Natural killer cell (primary cell): ENCODE data around the gene CRYGD. TPM values are rescaled to one million over a fixed set of nuclear protein-coding genes. Genes with fewer than 3 reads are reported as not detected.
A peak's percentile ranks its signal among the peaks of the same experiment; 100 is the strongest.
"Not testable (repeated sequence)": the region's sequence is repeated elsewhere in the genome, so short reads cannot be mapped to it uniquely, and the experiment has no call there.

Experiments used
- ATAC-seq, 3 donors: fragments of 150-1000 bp in 2 of 3; fragments of 200-7000 bp in 1 of 3; cut with Tn5 transposase; 1 replicate in 1 of 3; 2 replicates in 2 of 3; pipeline ENCODE4 v1.10.0; 2021; ENCODE audit warnings: mild to moderate bottlenecking in 2 of 3, moderate library complexity in 2 of 3
- DNase-seq, 2 donors: peaks; one replicate each; pipeline versions ENCODE4 v3.0.0 to v3.0.0-alpha.2; 2013 to 2021; ENCODE audit warnings: mixed read lengths in 1 of 2
- H3K27ac ChIP-seq: one replicate; pipeline ENCODE4 v1.5.1; 2013; ENCODE audit warnings: mild to moderate bottlenecking, low read length
- H3K27me3 ChIP-seq: one replicate; pipeline ENCODE4 v1.6.1; 2013; ENCODE audit warnings: low read length; ENCODE audit not compliant: control insufficient read depth, insufficient read depth
- H3K36me3 ChIP-seq: one replicate; pipeline ENCODE4 v1.6.1; 2013; ENCODE audit warnings: low read length; ENCODE audit not compliant: control insufficient read depth, insufficient read depth
- H3K4me1 ChIP-seq: one replicate; pipeline ENCODE4 v1.6.1; 2013; ENCODE audit warnings: low read length; ENCODE audit not compliant: control insufficient read depth, insufficient read depth
- H3K4me3 ChIP-seq: one replicate; pipeline ENCODE4 v1.5.1; 2013; ENCODE audit warnings: low read length
- H3K9me3 ChIP-seq: one replicate; pipeline ENCODE4 v1.6.1; 2013; ENCODE audit warnings: low read length; ENCODE audit not compliant: control insufficient read depth, insufficient read depth
- H3K27ac Mint-ChIP-seq, 2 donors: one replicate each; pipeline ENCODE4 v1.8.0; 2022; ENCODE audit warnings: mild to moderate bottlenecking in 2 of 2, mixed read lengths in 2 of 2, moderate library complexity in 1 of 2
- H3K27me3 Mint-ChIP-seq, 2 donors: one replicate each; pipeline ENCODE4 v1.8.0; 2022; ENCODE audit warnings: low read depth in 2 of 2, mixed read lengths in 2 of 2
- H3K36me3 Mint-ChIP-seq: one replicate; pipeline ENCODE4 v1.8.0; 2022; ENCODE audit warnings: mixed read lengths
- H3K4me1 Mint-ChIP-seq, 2 donors: one replicate each; pipeline ENCODE4 v1.8.0; 2022; ENCODE audit warnings: mixed read lengths in 2 of 2
- H3K4me3 Mint-ChIP-seq: one replicate; pipeline ENCODE4 v1.8.0; 2022; ENCODE audit warnings: mild to moderate bottlenecking, moderate library complexity, mixed read lengths
- H3K9me3 Mint-ChIP-seq, 2 donors: one replicate each; pipeline ENCODE4 v1.8.0; 2022; ENCODE audit warnings: mixed read lengths in 2 of 2
- WGBS: methylation state at CpG from one replicate; pipeline ENCODE4 v1.1.7; 2013; ENCODE audit warnings: missing lambda C conversion rate; ENCODE audit not compliant: insufficient coverage; 5-methylcytosine and 5-hydroxymethylcytosine counted together
- intact Hi-C: fragments of 100-400 bp; cut with micrococcal nuclease; formaldehyde crosslinking; loops from one replicate; pipeline ENCODE4 v1.14.2; 2022
- total RNA-seq, 4 donors: library from RNA; stranded (reverse); fragments of 120-200 nt in 1 of 4; gene quantifications; one replicate each; pipeline versions ENCODE4 v1.2.3 to v1.2.4, GENCODE V29; 2013 to 2022
- TF ChIP-seq, protein P1 (sequence below): fragments of 200-600 bp; IDR thresholded peaks from one replicate; pipeline ENCODE4 v1.8.0; 2022; ENCODE audit warnings: antibody characterized with exemption

Gene CRYGD
- total RNA-seq, 3 donors from 2014 or later (not counting 1 experiment from before 2014, with no cell fraction given), result not detected

GRCh38 chr2:208099682-208100470 lies 24.4 kb downstream of the CRYGD start:
- DNase-seq, result no peak
- Mint-ChIP-seq H3K27me3 (peaks cover 0 to 3% of the 10 kb centered on the region in 2 donors), H3K27ac (peak overlapping the region; percentile 50 to 58), H3K4me1 (peaks cover 19 to 24% of the 10 kb centered on the region in 2 donors), H3K9me3 (no peaks in the 10 kb centered on the region), H3K36me3 (no peaks in the 10 kb centered on the region), H3K4me3 (peak overlapping the region; percentile 77)
- 66% methylated on average over 11 of the region's 13 CpGs for WGBS
- intact Hi-C loops, result no loop called here
- Histone ChIP-seq H3K4me1 (peaks cover 14% of the 10 kb centered on the region), H3K27ac (no peak overlapping the region), H3K36me3 (no peaks in the 10 kb centered on the region), H3K4me3 (no peak overlapping the region), H3K27me3 (no peaks in the 10 kb centered on the region), H3K9me3 (no peaks in the 10 kb centered on the region)
- ATAC-seq, result peak in 2 of 3 donors; percentile 16 to 36
- TF ChIP-seq, protein P1, sequence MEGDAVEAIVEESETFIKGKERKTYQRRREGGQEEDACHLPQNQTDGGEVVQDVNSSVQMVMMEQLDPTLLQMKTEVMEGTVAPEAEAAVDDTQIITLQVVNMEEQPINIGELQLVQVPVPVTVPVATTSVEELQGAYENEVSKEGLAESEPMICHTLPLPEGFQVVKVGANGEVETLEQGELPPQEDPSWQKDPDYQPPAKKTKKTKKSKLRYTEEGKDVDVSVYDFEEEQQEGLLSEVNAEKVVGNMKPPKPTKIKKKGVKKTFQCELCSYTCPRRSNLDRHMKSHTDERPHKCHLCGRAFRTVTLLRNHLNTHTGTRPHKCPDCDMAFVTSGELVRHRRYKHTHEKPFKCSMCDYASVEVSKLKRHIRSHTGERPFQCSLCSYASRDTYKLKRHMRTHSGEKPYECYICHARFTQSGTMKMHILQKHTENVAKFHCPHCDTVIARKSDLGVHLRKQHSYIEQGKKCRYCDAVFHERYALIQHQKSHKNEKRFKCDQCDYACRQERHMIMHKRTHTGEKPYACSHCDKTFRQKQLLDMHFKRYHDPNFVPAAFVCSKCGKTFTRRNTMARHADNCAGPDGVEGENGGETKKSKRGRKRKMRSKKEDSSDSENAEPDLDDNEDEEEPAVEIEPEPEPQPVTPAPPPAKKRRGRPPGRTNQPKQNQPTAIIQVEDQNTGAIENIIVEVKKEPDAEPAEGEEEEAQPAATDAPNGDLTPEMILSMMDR, result no peak

- H3K27me3 Mint-ChIP-seq, H3K27ac ChIP-seq, H3K9me3 Mint-ChIP-seq, H3K36me3 ChIP-seq, H3K27me3 ChIP-seq, H3K4me3 ChIP-seq, H3K27ac Mint-ChIP-seq, DNase-seq, ATAC-seq, H3K9me3 ChIP-seq, intact Hi-C loops, H3K36me3 Mint-ChIP-seq: not testable (repeated sequence)
- H3K4me1 Mint-ChIP-seq, result peaks cover 19 to 24% of the 10 kb centered on the region in 2 donors
- H3K4me1 ChIP-seq, result peaks cover 14% of the 10 kb centered on the region
- H3K4me3 Mint-ChIP-seq, result peak overlapping the region; percentile 28
- 100% methylated on average over 1 of the region's 1 CpG for WGBS
Observed at GRCh38 chr2:208098701-208099100, 25.6 kb downstream of the CRYGD start.

GRCh38 chr2:208098267-208098666 lies 26.1 kb downstream of the CRYGD start:
- Mint-ChIP-seq H3K27ac (no peak overlapping the region), H3K4me1 (peaks cover 19 to 24% of the 10 kb centered on the region in 2 donors), H3K36me3 (no peaks in the 10 kb centered on the region), H3K27me3 (no peaks in the 10 kb centered on the region), H3K4me3 (no peak overlapping the region), H3K9me3 (no peaks in the 10 kb centered on the region)
- H3K4me3 ChIP-seq, result no peak overlapping the region
- DNase-seq, result no peak
- H3K9me3 ChIP-seq, result no peaks in the 10 kb centered on the region
- TF ChIP-seq, protein P1, result no peak
- no peaks in the 10 kb centered on the region for H3K36me3 ChIP-seq
- no peaks in the 10 kb centered on the region for H3K27me3 ChIP-seq
- WGBS, result 86% methylated on average over 2 of the region's 2 CpGs
- no peak for ATAC-seq
- H3K4me1 ChIP-seq, result peaks cover 14% of the 10 kb centered on the region
- no peak overlapping the region for H3K27ac ChIP-seq
- intact Hi-C loops, result no loop called here

DNA sequence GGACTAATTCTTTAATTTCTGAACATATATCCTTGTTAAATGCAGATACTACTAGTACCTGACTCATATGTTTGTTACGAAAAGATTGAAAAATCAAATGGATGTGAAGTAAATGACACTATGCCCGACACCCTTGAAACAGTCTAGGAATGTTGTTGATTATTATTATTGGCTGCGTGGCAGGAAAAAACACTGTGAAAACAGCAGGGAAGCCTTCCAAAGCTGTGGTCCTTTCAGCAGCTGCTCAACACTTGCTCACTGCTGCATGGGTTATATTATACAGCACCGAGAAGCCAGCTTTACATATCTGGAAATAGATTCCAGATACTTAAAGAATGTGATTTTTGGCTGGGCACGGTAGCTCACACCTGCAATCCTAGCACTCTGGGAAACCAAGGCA lies 26.5 kb downstream of the CRYGD start:
- TF ChIP-seq, protein P1, result no peak

More for the DNA sequence above, 26.5 kb downstream of the CRYGD start:
- Histone ChIP-seq H3K27me3 (no peaks in the 10 kb centered on the region), H3K27ac (no peak overlapping the region), H3K36me3 (no peaks in the 10 kb centered on the region), H3K4me3 (no peak overlapping the region), H3K4me1 (peaks cover 14% of the 10 kb centered on the region), H3K9me3 (no peaks in the 10 kb centered on the region)
- no peak for ATAC-seq
- Mint-ChIP-seq H3K27ac (no peak overlapping the region), H3K4me3 (no peak overlapping the region), H3K36me3 (no peaks in the 10 kb centered on the region), H3K27me3 (no peaks in the 10 kb centered on the region), H3K4me1 (peaks cover 19 to 24% of the 10 kb centered on the region in 2 donors), H3K9me3 (no peaks in the 10 kb centered on the region)
- WGBS, result 93% methylated on average over 5 of the region's 5 CpGs
- intact Hi-C loops, result no loop called here
- DNase-seq, result no peak
